NCI-H1417 treated with DMSO at 0.1 percent for 48 hours (cell line): ENCODE results near the gene ACVRL1.

Experiments
- DNase-seq: peaks from one replicate; lab custom pipeline; 2025; lab: John Stamatoyannopoulos, UW

The ACVRL1 gene

DNA sequence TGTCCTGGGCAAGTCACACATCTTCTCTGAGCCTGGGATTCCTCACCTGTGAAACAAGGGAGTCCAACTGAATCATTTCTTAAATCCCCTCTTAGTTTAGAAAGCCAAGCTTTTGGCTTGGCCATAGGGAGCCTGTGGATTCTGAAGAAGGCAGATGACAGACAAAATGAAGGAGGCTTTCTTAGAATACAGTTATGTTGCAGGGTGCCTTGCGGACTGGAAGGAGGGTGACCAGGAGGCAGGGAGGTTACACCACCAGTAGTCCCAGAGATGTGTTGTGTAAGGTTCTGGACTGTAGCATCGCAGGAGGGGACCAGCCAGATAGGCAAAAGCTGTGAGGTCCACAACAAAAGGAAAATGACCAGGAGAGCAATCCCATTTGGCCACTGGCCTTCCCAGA lies 36.0 kb downstream of the ACVRL1 start:
- DNase-seq: no peak

DNA sequence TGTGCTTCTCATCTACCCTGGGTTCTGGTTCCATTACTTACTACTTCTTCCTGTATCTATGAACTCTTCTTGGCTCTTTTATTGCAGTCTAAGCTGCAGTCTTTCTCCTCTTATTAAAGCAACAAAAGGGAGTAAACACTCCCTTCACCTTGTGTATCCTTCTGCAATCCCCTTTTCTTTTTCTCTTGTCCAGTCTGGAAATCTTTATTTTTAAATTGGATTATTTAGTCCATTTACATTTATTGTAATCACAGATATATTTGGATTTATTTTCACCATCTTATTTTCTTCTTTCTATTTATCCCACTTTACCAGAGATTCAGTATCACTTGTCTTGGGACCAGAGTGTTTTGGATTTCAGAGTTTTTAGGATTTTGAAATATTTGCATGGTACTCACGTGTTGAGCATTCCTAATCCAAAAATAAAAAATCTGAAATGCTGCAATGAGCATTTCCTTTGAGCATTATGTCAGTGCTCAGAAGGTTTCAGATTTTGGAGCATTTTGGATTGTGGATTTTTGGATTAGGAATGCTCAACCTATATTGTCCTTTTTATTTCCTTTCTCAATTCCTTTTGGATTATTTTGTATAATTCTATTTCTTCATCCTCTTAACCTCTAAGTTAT lies 37.4 kb downstream of the ACVRL1 start:
- no peak for DNase-seq

DNA sequence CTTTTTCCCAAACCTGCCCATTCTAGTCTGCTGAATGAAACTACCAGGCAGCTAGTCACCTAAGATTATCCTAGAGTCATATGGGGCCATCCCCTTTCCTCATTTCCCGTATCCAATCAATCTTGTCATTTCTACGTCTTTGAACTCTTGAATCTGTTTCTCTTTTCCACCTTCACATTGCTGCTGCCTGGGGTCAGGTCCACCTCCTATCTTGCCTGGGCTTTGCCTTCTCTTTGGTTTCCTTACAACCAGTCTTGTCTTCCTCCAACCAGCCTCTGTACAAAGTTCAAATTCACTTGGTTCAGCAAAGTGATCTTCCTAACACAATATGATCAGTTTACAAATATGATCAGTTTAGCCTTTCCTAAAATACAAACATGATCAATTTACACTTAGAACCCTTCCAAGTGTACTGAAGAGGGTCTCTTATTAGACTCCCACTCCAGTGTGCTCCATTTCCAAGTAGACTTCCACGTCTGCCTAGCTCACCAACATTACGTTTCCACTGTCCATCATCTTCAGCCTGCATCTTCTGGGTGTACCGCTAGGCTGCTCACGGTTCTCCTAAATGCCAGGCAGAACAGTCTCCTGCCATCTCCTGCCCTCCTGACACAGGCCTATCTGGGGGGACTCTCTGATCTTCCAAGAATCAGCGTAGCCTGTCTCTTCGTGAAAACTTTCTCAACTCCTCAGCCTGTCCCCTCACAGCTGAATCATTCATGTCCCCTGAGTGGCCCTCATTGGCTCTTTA lies 40.1 kb downstream of the ACVRL1 start:
- no peak for DNase-seq

DNA sequence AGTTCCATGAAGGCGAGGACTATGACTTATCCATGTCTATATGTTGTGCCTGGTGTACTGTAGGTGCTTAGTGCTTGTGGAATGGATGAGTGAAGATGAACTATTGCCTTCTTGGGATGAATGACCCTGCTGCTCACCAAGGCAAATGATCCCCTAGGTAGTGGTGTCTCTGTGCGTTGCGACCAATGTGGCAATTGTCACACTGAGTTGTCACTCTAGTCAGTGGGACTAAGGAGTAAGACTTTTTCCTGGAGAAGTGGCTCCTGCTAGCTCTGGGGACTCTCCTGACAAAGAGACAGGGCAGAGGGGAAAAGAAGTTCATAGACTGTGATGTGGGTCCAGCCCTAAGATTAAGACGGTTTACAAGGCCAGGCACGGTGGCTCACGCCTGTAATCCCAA lies 40.8 kb downstream of the ACVRL1 start:
- DNase-seq: no peak

DNA sequence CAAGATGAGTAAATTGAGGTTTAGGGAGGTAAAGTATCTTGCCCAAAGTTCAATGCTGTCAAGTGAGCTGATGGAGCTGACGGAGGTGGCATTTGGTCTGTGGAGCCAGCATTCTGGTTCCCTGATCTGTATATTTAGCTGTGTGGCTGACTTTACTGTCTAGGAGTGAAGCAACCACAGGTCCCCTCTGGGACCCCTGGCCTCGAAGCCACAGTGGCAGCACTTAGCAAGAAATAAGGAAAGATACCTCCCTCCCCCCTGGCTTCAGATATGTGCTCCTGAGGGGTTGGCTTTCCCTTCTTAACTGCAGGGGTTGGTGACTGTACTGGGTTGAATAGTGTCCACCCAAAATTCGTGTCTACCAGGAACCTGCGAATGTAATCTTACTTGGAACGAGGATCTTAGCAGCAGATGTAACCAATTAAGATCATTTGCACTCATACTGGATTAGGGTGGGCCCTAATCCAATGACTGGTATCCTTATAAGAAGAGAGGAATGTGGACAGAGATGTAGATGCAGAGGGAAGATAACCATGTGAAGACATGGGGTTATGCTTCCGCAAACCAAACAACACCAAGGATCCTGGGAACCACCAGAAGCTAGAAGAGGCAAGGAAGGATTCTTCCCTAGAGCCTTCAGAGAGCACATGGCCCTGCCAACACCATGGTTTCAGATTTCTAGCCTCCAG lies 42.2 kb downstream of the ACVRL1 start:
- DNase-seq: no peak

DNA sequence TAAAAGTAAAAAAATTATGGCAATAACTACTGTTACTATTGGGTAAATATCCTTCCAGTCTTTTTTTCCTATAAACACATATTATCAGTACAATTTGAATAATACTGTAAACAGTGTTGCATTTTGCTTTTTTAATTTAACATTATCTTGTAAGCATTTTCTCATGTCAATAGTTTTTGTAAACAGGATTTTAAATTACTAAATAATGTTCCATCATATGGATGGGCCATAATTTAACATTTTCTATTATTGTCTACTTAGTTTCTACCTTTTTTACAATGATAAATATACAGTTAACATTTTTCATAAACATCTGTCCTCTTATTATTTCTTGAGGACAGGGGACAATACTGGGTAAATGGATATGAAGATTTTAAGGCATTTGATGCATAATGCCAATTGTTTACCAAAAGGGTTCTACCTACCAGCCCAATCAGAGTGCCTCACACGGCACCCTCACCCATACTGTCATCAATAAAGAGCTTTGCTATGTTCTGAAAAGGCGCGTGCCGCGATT lies 43.4 kb downstream of the ACVRL1 start:
- DNase-seq: no peak

DNA sequence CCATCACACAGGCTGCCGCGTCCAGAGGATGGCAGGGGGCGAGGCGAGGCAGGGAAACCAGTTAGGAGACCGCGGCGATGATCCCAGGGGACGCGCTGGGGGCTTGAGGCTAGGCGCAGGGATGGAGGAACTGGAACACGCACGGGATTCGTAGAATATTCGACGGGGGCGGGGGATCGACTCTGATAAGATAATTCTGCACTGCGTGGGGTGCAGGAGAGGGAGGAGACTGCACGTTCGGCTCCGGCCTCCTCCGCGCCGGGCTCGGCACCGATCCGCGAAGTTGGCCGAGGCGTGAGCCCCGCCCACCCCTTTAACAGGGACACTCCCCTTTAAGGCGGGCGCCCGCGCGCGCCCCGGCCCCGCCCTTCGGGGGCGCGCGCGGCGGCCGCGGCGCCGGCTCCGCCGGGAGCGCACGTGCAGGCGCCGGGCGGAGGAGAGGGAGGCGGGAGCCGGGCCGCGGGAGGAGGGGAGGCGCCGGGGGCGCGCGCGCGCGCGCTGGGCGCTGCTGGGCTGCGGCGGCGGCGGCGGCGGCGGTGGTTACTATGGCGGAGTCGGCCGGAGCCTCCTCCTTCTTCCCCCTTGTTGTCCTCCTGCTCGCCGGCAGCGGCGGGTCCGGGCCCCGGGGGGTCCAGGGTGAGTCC lies 44.0 kb downstream of the ACVRL1 start, which contains the start of gene ACVR1B:
ACVR1B (plus strand) TSS at position 501 of the 644 bp plus-strand sequence; CDS start at position 546, 45 bp downstream.
- DNase-seq: peak; percentile 65

DNA sequence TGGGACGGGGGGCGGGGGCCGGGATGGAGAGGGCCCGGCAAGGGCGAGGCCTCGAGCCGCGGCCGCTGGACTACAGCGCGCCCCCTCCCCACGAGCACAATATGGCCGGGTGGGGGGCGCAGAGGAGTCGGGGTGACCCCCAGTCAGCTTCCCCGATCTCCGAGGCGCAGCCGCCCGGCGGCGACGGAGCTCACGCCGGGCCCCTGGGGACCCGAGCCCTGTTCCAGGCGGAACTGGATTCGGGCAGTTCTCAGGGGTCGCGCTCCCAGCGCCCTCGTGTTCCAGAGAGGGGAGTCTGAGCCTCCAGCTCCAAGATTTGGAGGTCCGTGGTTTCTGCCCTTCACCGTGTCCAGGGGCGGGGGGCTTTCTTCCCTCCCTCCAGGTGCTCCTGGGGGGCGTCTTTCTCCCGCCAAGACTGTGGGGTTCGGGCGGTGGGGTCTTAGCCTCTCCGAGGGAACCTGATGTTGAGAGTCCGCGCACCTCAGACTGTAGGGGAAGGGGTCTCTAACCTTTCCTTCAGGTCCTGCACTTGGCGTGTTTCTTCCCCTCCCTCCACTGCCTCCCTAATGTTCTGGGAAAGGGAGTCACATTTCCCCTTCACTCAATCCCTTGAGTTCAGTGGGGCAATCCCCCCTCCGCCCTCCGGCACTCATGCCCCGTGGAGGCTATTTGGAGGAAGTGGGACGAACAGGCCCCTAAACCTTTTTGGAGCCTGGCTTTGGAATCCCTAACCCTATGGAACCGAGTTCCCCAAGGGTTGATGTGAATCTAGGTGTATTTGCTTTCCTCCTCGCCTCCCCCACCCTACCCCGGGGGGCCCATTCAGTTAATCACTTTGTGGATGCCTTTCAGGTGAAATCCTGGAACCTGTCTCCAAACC lies 44.8 kb downstream of the ACVRL1 start:
- no peak for DNase-seq

DNA sequence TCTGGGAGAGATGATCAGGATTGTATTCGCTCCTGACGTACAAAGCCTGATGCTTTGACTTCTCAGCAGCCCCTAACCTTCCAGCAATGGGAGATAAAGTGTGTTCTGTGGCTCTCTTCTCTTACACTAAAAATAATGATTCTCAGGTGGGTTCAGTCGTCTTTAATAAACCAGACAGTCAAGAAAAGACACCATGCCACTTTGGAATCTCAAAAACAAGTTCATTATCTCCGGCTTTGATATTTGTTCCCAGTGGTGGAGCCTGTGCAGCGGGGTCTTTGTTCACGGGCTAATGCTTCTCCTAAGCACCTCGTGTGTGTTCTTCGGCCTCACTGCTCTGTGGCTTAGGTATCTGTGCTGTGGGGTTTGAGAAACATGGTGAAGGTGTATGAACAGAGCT lies 45.8 kb downstream of the ACVRL1 start:
- DNase-seq: no peak

DNA sequence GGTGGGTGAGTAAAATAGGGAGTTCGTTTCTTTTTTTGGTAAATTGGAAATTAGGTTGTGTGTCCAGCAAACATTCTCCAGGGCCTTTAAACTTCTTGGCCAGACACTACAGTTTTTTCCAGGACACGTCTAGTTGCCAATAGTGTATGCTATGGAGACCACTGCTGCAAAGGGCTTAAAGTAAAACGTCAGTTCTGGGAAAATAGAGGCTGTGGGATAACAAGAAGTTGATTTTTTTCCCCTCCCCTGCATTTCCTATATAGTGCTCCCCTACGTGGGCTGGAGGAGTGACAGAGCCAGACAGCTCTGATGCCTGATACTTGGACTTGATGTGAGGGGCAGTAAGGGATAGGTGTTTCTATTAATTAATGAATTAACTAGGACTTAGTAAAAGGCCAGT lies 46.6 kb downstream of the ACVRL1 start:
- no peak for DNase-seq

DNA sequence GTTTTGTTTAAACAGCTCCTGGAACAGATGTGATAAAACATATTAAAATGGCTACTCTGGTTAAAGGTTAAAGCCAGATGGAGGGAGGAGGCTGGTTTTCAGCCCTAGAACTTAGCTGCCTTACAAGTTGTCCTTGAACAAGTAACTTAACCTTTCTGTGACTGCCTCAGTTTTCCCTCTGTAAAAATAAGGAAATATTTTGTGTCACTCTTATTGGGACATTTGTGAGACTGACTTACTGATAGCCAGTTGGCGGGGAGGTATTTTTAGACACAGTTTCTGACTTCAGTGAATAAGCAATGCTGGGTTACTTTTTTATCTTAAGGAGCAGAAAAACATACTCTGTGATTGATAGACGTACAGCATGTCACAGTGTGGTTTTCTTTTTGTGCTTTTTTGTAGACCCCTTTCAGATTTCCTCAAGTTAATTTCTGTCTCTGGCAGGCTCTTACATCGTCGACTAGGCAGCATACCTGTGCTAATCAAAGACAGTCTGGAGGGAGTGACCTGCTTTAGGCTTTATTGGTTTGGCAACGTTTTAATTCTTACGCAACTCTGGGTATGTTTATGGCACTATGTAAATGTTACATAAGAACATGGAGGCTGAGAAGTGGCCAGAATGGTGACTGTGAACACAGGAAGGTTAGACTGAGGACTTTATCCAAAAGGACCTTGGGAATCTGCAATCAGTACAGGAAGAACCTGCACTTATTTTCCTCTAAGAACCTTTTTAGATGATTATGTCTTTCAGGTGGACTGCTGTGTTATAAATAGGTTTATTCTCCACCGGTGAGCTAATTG lies 47.5 kb downstream of the ACVRL1 start:
- no peak for DNase-seq

DNA sequence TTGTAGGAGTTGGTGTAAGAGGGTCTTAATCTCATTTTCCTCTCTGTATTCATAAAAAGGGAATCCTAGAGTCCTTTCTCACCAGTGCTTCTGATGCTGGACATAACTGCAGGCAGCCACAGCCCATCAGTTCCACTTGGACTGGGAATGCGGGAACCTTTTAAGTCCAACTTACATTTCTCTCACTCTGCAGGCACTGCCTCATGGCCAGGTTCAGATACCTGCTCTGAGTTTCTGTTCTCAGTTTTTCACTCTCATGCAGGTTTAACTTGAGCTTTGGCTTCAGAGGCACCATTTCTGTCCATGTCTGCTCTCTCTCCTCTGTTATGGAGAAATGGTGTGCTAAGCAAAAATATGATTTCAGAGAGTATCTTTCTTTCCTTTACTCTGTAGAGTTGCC lies 48.4 kb downstream of the ACVRL1 start:
- no peak for DNase-seq

DNA sequence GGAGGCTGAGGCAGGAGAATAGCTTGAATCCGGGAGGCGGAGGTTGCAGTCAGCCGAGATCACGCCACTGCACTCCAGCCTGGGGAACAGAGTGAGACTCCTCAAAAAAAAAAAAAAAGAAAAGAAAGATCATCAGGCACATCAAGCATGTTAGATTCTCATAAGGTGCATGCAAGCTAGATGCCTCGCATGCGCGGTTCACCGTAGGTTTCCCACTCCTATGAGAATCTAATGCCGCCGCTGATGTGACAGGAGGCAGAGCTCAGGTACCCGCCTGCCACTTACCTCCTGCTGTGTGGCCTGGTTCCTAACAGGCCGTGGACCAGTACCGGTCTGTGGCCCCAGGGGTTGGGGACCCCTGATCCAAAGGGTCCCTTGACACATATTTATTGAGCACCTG lies 51.2 kb downstream of the ACVRL1 start:
- DNase-seq: no peak

DNA sequence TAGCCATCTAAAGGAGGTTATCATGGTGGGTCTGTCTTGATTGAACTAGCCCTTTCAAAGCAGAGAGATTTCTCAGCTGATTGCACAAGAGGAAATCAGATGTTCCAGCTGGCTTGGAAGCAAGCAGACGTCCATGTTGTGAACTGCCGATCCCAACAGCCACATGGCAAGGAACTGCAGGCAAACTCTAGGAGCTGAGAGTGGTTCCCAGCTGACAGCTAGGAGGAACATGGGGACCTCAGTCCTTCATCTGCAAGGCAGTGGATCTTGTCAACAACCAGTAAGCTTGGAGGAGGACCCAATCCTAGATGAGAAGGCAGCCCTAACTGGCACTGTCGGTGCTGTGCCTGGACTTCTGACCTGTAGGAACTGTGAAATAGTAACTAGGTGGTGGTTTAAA lies 51.9 kb downstream of the ACVRL1 start:
- DNase-seq: no peak

DNA sequence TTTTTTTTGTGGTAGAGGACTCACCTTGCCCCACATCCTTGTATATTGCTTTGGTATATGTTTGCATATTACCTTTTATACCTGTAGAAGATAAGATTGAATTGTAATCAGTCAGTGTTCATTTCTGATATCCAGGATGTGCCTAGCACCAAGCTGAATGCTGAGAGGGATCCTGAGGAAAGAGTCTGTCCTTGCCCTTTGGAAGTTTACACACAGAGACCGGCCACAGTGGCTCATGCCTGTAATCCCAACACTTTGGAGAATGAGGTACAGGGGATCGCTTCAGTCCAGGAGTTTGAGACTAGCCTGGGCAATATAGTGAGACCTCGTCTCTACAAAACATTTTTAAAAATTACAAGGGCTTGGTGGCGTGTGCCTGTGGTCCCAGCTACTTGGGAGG lies 52.6 kb downstream of the ACVRL1 start:
- no peak for DNase-seq

DNA sequence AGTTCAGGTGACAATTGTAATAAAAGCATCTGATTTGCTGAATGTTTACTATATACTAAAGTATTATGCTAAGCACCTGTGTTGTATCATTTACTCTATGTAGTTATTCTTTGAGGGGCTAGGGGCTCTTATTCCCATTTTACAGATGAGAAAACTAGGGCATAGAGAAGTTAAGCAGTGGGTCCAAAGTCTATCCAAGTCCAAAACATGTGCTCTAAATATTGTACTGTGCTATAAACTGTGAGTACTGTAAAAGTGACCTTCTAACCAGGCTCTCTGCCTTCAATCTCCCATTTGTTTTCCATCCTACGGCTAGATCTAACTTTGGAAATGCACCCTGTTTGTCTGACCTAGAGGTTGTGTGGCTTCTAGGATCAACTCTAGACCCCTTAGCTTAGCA lies 53.2 kb downstream of the ACVRL1 start:
- DNase-seq: no peak

DNA sequence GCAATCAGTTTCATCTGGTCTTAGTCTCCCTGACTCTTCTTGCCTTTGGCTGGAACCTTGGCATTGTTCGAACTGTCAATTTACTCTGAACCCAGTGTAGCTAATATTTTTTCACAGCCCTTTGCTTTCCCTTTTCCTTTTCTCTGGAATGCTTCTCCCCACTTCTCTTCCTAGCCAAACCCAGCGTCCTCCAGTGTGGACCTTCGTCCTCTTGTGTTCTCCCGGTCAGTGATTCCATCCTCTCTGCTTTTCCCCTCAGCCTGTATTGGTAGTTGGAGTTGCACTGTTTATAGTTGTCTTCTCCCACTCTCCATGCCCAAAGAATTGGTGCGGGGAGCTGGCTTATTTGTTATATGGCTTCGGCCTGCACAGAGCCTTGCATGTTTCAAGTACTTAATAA lies 53.6 kb downstream of the ACVRL1 start:
- DNase-seq: no peak

DNA sequence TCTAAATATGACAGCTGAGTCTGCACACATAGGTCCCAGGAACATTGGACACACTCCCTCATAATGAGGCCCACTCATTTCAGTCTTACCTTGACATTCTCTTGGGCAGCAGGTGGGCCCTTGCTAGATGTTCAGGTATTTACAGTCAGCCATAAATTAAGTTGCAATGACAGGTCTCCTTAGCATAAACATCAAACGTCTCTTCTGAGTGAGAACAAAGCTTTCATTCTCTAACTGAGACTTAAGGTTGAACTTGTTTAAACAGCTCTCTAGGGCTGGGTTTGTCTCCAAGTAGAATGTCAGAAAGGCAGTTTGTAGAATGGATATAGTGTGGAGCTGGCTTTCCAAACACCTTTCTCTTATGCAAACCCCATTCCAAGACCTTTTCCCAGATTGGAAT lies 54.5 kb downstream of the ACVRL1 start:
- DNase-seq: no peak

DNA sequence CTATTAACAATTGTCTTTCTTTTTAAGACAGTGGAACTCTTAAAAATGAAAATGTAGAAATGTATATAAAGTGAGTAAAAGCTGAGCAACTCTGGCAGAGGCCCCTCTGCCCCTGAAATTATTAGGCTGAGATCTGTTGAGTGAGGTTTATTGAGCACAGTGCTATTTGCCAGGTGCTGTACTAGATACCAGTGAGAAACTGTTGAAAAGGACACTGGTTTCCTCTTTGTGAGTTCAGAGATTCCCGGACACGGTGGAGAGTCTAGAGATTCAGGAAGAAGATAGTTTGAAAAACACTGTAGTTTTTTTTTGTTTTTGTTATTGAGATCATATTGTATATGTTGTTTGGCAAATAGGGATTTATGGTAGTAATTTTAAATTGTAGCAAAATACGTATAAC lies 55.4 kb downstream of the ACVRL1 start:
- no peak for DNase-seq

DNA sequence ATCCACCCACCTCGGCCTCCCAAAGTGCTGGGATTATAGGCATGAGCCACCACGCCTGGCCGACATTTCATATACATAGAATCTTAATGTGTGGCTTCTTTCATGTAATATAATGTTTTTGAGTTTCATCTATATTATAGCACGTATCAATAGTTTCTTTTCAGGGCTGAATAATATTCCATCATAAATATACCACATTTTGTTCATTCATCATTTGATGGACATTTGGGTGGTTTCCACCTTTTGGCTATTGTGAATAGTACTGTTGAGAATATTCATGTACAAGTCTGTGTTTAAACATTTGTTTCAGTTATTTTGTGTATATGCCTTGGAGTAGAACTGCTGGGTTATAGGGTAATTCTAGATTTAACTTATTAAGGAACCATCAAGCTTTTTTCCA lies 56.2 kb downstream of the ACVRL1 start:
- DNase-seq: no peak

DNA sequence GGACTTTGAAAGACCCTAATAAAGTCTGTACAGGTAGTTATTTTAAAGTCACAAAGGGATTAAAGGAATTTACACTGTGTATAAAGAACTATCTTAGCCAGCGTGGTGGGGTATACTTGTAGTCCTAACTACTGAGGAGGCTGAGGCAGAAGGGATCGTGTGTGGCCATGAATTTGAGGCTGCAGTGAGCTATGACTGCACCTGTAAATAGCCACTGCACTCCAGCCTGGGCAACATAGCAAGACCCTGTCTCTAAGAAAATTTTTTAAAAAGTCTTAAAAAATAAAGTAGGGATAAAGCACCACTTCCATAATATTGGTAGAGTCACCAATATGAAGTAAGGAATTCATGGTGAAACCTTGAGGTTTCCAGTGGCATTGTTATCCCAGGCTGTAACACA lies 62.3 kb downstream of the ACVRL1 start:
- no peak for DNase-seq
